ENCODE results near the gene CLDN16.

The CLDN16 gene

DNA sequence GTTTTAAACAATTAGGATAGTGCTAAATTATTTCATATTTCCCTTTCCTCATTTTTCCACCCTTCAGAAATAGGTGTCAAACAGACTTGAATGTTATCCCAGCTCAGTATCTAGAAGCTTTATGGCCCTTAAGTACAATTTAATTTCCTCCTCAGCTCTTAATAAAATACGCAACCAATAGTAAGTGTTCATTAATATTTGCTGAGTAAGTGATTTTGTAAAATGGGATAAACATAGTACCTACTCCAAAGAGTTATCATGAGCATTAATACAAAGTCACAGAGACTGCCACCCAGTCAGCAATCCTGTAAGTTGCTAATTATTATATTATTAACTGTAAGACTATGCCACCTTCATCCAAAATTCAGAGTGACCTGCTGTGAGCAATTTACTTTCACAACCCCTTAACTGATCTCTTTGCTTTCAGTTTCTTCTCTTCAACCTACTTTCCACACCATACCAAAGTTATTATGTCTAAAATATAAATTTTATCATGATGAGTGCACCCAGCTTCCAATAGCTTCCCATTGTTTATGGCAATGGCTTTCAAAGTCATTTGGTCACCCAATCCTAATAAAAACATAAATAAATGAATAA, 35.0 kb upstream of the CLDN16 start:
- no peaks in the 10 kb centered on the region for H3K4me1 ChIP-seq (ENCODE audit: low read length)
- H3F3A ChIP-seq (ENCODE audit: insufficient read depth, low read length): no peaks in the 10 kb centered on the region
- H3K27ac ChIP-seq (ENCODE audit: low read length): no peak overlapping the region
- H3K4me2 ChIP-seq (ENCODE audit: low read depth, low read length): no peak overlapping the region
- H3K27me3 ChIP-seq (replicated peaks; ENCODE audit: insufficient read depth, low read length): no peaks in the 10 kb centered on the region
- H3K9ac ChIP-seq (ENCODE audit: low read length): no peak overlapping the region
- no peaks in the 10 kb centered on the region for H4K20me1 ChIP-seq (ENCODE audit: insufficient read depth, low read length)
- no peaks in the 10 kb centered on the region for H3K9me2 ChIP-seq (replicated peaks; ENCODE audit: insufficient read depth, low read length)
- H3K36me3 ChIP-seq (replicated peaks; ENCODE audit: insufficient read depth, low read length): no peaks in the 10 kb centered on the region
- no peak overlapping the region for H2AFZ ChIP-seq (ENCODE audit: low read length)
- TF ChIP-seq, protein P1, sequence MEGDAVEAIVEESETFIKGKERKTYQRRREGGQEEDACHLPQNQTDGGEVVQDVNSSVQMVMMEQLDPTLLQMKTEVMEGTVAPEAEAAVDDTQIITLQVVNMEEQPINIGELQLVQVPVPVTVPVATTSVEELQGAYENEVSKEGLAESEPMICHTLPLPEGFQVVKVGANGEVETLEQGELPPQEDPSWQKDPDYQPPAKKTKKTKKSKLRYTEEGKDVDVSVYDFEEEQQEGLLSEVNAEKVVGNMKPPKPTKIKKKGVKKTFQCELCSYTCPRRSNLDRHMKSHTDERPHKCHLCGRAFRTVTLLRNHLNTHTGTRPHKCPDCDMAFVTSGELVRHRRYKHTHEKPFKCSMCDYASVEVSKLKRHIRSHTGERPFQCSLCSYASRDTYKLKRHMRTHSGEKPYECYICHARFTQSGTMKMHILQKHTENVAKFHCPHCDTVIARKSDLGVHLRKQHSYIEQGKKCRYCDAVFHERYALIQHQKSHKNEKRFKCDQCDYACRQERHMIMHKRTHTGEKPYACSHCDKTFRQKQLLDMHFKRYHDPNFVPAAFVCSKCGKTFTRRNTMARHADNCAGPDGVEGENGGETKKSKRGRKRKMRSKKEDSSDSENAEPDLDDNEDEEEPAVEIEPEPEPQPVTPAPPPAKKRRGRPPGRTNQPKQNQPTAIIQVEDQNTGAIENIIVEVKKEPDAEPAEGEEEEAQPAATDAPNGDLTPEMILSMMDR (IDR thresholded peaks at IDR 0.05; ENCODE audit: low read length): no peak
- TF ChIP-seq EZH2phosphoT487 (IDR thresholded peaks at IDR 0.05; ENCODE audit: low read length) (no peak), EZH2 (optimal IDR thresholded peaks at IDR 0.05; ENCODE audit: low read depth, low read length) (no peak)
- DNase-seq: peak; percentile 39
- no peaks in the 10 kb centered on the region for H3K79me2 ChIP-seq (ENCODE audit: low read length)
- no peaks in the 10 kb centered on the region for H3K9me3 ChIP-seq (replicated peaks; ENCODE audit: insufficient read depth, low read length)
- no peak overlapping the region for H3K4me3 ChIP-seq (ENCODE audit: low read length)

DNA sequence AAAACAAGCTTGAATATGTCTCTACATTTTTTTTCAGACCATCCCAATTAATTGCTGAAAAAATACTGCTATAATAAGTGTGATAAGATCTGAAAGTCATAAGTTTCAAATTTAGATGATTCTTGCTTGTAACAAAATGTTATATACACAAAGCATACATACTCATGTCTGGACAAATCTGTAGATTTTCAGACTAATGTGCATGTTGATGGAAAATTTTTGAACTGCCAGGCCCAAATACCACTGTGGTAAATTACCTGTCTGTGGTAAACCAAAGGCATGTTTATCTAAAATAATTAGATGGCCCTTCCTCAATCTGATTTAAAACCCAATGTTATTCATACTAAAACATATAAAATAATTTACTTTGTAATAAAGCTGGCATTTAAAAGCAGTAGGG, 31.7 kb upstream of the CLDN16 start:
- H3K4me3 ChIP-seq (ENCODE audit: low read length): no peak overlapping the region
- no peaks in the 10 kb centered on the region for H3K79me2 ChIP-seq (ENCODE audit: low read length)
- no peaks in the 10 kb centered on the region for H3F3A ChIP-seq (ENCODE audit: insufficient read depth, low read length)
- H3K36me3 ChIP-seq (replicated peaks; ENCODE audit: insufficient read depth, low read length): no peaks in the 10 kb centered on the region
- DNase-seq: no peak
- no peaks in the 10 kb centered on the region for H3K27me3 ChIP-seq (replicated peaks; ENCODE audit: insufficient read depth, low read length)
- H4K20me1 ChIP-seq (ENCODE audit: insufficient read depth, low read length): no peaks in the 10 kb centered on the region
- no peak overlapping the region for H3K4me2 ChIP-seq (ENCODE audit: low read depth, low read length)
- H3K4me1 ChIP-seq (ENCODE audit: low read length): no peaks in the 10 kb centered on the region
- no peak overlapping the region for H3K9ac ChIP-seq (ENCODE audit: low read length)
- no peaks in the 10 kb centered on the region for H3K9me3 ChIP-seq (replicated peaks; ENCODE audit: insufficient read depth, low read length)
- TF ChIP-seq EZH2phosphoT487 (IDR thresholded peaks at IDR 0.05; ENCODE audit: low read length): no peak
- no peak overlapping the region for H2AFZ ChIP-seq (ENCODE audit: low read length)
- H3K27ac ChIP-seq (ENCODE audit: low read length): no peak overlapping the region
- H3K9me2 ChIP-seq (replicated peaks; ENCODE audit: insufficient read depth, low read length): no peaks in the 10 kb centered on the region

DNA sequence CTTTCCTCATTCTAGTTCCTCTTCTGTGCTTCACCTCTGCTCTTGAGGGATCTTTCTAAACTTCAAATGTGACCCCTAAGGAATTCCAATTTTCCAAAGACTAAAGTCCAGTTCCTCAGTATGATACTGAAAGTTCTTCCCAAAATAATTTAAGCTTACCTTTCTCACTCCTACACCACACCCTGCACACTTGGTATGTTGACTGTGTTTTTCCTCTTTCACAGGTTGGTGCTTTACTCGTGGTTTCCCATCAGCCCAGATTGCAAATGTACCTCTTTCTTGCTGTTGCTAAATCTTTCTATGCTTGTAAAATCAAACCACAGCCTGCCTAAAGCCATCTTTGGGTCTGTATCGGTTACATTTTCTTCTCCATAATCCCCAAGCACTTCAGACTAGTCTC, 30.5 kb upstream of the CLDN16 start:
- Histone ChIP-seq H3K4me1 (ENCODE audit: low read length) (no peaks in the 10 kb centered on the region), H3K4me3 (ENCODE audit: low read length) (no peak overlapping the region), H3K4me2 (ENCODE audit: low read depth, low read length) (no peak overlapping the region), H3K36me3 (replicated peaks; ENCODE audit: insufficient read depth, low read length) (no peaks in the 10 kb centered on the region), H3F3A (ENCODE audit: insufficient read depth, low read length) (no peaks in the 10 kb centered on the region), H4K20me1 (ENCODE audit: insufficient read depth, low read length) (no peaks in the 10 kb centered on the region), H3K9me3 (replicated peaks; ENCODE audit: insufficient read depth, low read length) (no peaks in the 10 kb centered on the region), H3K27me3 (replicated peaks; ENCODE audit: insufficient read depth, low read length) (no peaks in the 10 kb centered on the region), H2AFZ (ENCODE audit: low read length) (no peak overlapping the region), H3K9ac (ENCODE audit: low read length) (no peak overlapping the region), H3K27ac (ENCODE audit: low read length) (no peak overlapping the region), H3K79me2 (ENCODE audit: low read length) (no peaks in the 10 kb centered on the region), H3K9me2 (replicated peaks; ENCODE audit: insufficient read depth, low read length) (no peaks in the 10 kb centered on the region)
- no peak for TF ChIP-seq EZH2 (optimal IDR thresholded peaks at IDR 0.05; ENCODE audit: low read depth, low read length)
- DNase-seq: no peak

DNA sequence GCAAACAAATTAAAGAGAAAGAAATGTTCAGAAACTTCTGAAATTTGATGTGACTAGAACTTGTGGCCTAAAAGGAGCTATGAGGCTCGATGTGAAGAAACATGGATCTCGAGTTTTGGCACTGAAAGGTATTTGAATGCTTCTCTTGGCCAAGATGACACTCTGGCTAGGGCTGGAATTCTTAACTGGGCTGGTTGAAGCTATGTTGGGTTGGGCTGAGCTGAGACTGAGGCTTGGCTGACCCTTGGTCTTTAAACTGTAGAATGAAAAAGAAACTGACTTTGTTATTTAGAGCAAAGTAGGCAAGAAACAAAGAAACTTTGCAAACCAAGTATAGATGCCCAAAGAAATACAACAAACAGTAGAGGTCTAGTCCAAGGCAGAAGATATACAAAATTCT, 28.1 kb upstream of the CLDN16 start:
- Histone ChIP-seq H3K4me2 (ENCODE audit: low read depth, low read length) (no peak overlapping the region), H4K20me1 (ENCODE audit: insufficient read depth, low read length) (no peaks in the 10 kb centered on the region), H3K27ac (ENCODE audit: low read length) (no peak overlapping the region), H3K9ac (ENCODE audit: low read length) (no peak overlapping the region), H3K79me2 (ENCODE audit: low read length) (no peaks in the 10 kb centered on the region), H3K9me2 (replicated peaks; ENCODE audit: insufficient read depth, low read length) (no peaks in the 10 kb centered on the region), H3K4me1 (ENCODE audit: low read length) (no peaks in the 10 kb centered on the region), H2AFZ (ENCODE audit: low read length) (no peak overlapping the region), H3K4me3 (ENCODE audit: low read length) (no peak overlapping the region), H3F3A (ENCODE audit: insufficient read depth, low read length) (no peaks in the 10 kb centered on the region), H3K27me3 (replicated peaks; ENCODE audit: insufficient read depth, low read length) (no peaks in the 10 kb centered on the region), H3K36me3 (replicated peaks; ENCODE audit: insufficient read depth, low read length) (no peaks in the 10 kb centered on the region), H3K9me3 (replicated peaks; ENCODE audit: insufficient read depth, low read length) (no peaks in the 10 kb centered on the region)
- DNase-seq: no peak
- TF ChIP-seq EZH2phosphoT487 (IDR thresholded peaks at IDR 0.05; ENCODE audit: low read length): no peak
- TF ChIP-seq, protein P1 (IDR thresholded peaks at IDR 0.05; ENCODE audit: low read length): no peak
- no peak for TF ChIP-seq EZH2 (optimal IDR thresholded peaks at IDR 0.05; ENCODE audit: low read depth, low read length)

Data from MM.1S (cell line).